ENCODE measurements around the gene MYMK. TPM values are rescaled to one million over a fixed set of nuclear protein-coding genes. Genes with fewer than 3 reads are reported as not detected.

MYMK gene
- total RNA-seq, 1 experiment from 2014 or later, result not detected

GRCh38 chr9:133527444-133527920, 2.7 kb upstream of the MYMK start:
- Histone ChIP-seq H3K4me3 (replicated peaks in 1 of 2; ENCODE audit: low read depth in 1 of 2, low read length in 2 of 2) (no peak overlapping the region), H3K9me3 (ENCODE audit: control insufficient read depth in 1 of 2, insufficient read depth in 1 of 2, low read depth in 1 of 2, low read length in 2 of 2) (no peaks in the 10 kb centered on the region), H3K27ac (ENCODE audit: low read depth, low read length) (no peak overlapping the region), H2AFZ (ENCODE audit: low read depth, low read length, poor library complexity, severe bottlenecking) (no peak overlapping the region), H3K36me3 (ENCODE audit: control insufficient read depth in 1 of 2, insufficient read depth in 2 of 2, low read length in 2 of 2) (no peaks in the 10 kb centered on the region), H3K4me1 (ENCODE audit: control insufficient read depth in 1 of 2, insufficient read depth in 2 of 2, low read length in 2 of 2) (peaks cover 8 to 19% of the 10 kb centered on the region in 2 experiments; a peak in 3 of 4 replicates), H3K27me3 (ENCODE audit: insufficient read depth, low read length) (no peaks in the 10 kb centered on the region), H4K20me1 (ENCODE audit: insufficient read depth) (no peaks in the 10 kb centered on the region), H3K4me2 (ENCODE audit: low read length) (no peak overlapping the region), H3K9me2 (ENCODE audit: insufficient read depth) (no peaks in the 10 kb centered on the region), H3K9ac (ENCODE audit: low read length) (no peak overlapping the region), H3K79me2 (ENCODE audit: insufficient read depth, low read length) (no peaks in the 10 kb centered on the region)
- ATAC-seq (no peak), DNase-seq (ENCODE audit: low read depth, low spot score) (no peak)
- ChIA-PET CTCF (no interaction called here), RAD21 (ENCODE audit: low non-redundant PET in 1 of 2, low total read pairs in 2 of 2, uncharacterized antibody in 2 of 2, unreplicated experiment in 2 of 2) (no interaction called here), POLR2A (no interaction called here)
- no TSS peak for BruUV-seq (replicated peaks)
- TF ChIP-seq RAD21 (IDR thresholded peaks at IDR 0.05; ENCODE audit: low read depth) (no peak), ZFX (IDR thresholded peaks at IDR 0.05) (no peak), REST (IDR thresholded peaks at IDR 0.05; ENCODE audit: low read depth) (no peak), EZH2 (IDR thresholded peaks at IDR 0.05) (no peak), ZBTB33 (IDR thresholded peaks at IDR 0.05; ENCODE audit: extremely low read depth, insufficient replicate concordance, low read length) (no peak), ATF3 (IDR thresholded peaks at IDR 0.05) (no peak), POLR2AphosphoS5 (IDR thresholded peaks at IDR 0.05; ENCODE audit: low read depth, low read length) (no peak), ELF1 (IDR thresholded peaks at IDR 0.05; ENCODE audit: borderline replicate concordance, low read depth) (no peak), JUND (IDR thresholded peaks at IDR 0.05) (no peak), SP1 (IDR thresholded peaks at IDR 0.05; ENCODE audit: low read depth) (no peak), ZNF274 (IDR thresholded peaks at IDR 0.05; ENCODE audit: low read depth, low read length) (no peak), CEBPB (IDR thresholded peaks at IDR 0.05; ENCODE audit: low read depth) (no peak), CBX3 (IDR thresholded peaks at IDR 0.05; ENCODE audit: low read depth) (no peak)
- intact Hi-C loops (cut with micrococcal nuclease), result no loop called here

Measured in HCT116 (cell line).